NCI-H2107 (cell line): ENCODE results near the gene PASK.
"Not testable (repeated sequence)": the region's sequence is repeated elsewhere in the genome, so short reads cannot be mapped to it uniquely, and the experiment has no call there.

ENCODE experiments used
- DNase-seq: peaks from one replicate; lab custom pipeline; 2025; lab: John Stamatoyannopoulos, UW

Gene PASK

GRCh38 chr2:241104611-241105010 is 44.7 kb downstream of the PASK start:
- DNase-seq = not testable (repeated sequence)

DNA sequence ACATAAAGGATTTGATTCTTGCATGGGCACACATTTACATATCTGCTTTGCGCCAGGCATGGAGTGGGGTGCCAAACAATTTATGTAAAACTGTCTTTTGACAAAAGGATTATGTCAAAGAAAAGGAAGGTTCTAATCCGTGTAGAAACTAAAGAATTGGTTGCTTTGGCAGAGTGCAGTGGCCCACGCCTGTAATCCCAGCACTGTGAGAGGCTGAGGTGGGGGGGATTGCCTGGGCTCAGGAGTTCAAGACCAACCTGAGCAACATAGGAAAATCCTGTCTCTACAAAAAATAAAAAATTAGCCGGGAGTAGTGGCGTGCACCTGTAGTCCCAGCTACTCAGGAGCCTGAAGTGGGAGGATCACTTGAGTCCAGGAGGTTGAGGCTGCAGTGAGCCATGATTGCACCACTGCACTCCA is 46.1 kb downstream of the PASK start:
- no peak for DNase-seq

DNA sequence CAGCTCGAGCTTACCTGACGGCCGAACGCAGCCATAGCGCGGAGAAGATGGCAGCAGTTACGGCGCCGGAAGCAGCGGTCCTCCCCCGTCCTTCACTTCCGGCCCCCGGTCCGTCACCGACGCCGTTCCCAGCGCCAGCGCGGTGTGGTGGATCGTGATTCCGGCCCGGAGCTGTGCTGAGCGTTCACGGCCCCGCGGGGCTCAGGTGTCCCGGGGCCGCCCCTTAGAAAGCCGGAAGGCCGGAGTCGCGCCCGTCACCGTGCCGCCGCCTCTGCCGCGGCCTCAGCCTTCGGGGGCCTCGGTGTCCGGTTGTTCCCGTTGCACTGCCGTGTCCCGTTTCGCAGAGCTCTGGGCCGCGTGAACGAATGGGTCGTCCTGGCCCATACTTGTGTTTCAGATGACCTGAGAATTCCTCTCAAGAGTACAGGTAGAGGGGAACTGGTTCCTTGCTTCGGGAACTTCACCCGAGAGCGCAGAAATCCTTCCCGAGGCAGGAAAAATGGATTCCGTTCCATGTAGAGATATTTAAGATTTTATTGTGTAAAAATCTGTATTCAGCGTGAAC is 47.0 kb downstream of the PASK start, which contains the start of gene MTERF4:
Gene MTERF4 (minus strand): TSS at position 49 of the 565 bp plus-strand sequence. CDS start 14 bp downstream, at position 35.
- peak; percentile 79 for DNase-seq

DNA sequence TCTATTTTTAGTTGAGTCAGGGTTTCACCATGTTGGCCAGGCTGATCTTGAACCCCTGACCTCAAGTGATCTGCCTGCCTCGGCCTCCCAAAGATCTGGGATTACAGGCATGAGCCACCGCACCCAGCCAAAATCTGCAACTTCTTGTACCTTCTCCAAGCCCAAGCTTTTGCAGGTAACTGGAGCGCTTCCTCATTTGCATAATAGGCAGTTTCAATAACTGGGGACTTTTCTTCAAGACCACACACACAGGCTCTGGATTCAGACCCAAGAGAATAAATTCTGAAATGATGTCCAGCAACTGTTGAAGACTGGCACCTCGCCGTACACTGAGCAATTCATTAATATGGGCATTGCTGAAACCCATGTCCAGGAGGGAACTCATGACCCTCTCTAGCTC is 50.0 kb downstream of the PASK start:
- DNase-seq = no peak

- DNase-seq = no peak
Observed at GRCh38 chr2:241096979-241097378, 52.3 kb downstream of the PASK start.

GRCh38 chr2:241095594-241096290 is 53.5 kb downstream of the PASK start:
- no peak for DNase-seq

GRCh38 chr2:241094924-241095420 is 54.3 kb downstream of the PASK start:
- DNase-seq = no peak

- no peak for DNase-seq
Observed at GRCh38 chr2:241094172-241094571, 55.1 kb downstream of the PASK start.

DNA sequence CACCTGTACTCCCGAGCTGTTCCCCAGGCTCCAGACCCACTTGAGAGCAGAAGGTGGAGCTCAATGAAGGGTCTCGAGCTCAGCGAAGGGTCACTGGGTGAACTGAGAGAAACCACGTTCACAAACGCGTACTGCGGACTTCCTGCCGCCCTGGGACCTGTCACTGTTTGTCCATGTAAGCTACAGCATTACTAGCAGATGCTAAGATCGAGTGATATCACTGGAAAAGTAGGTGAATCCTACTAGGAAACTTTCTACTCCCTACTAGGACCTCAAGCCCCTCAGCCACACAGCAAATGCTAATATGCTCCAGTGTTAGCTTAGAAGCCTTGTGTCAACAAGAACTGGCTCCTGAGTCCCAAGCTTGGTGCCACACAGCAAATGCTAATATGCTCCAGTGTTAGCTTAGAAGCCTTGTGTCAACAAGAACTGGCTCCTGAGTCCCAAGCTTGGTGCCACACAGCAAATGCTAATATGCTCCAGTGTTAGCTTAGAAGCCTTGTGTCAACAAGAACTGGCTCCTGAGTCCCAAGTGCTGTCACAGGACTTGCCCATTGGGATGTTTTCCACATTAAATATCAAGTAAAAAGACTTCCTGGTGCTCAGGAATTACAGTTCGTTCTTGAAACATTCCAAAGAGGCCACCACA is 56.0 kb downstream of the PASK start:
- not testable (repeated sequence) for DNase-seq

- no peak for DNase-seq
Observed at GRCh38 chr2:241092677-241093076, 56.6 kb downstream of the PASK start.

DNA sequence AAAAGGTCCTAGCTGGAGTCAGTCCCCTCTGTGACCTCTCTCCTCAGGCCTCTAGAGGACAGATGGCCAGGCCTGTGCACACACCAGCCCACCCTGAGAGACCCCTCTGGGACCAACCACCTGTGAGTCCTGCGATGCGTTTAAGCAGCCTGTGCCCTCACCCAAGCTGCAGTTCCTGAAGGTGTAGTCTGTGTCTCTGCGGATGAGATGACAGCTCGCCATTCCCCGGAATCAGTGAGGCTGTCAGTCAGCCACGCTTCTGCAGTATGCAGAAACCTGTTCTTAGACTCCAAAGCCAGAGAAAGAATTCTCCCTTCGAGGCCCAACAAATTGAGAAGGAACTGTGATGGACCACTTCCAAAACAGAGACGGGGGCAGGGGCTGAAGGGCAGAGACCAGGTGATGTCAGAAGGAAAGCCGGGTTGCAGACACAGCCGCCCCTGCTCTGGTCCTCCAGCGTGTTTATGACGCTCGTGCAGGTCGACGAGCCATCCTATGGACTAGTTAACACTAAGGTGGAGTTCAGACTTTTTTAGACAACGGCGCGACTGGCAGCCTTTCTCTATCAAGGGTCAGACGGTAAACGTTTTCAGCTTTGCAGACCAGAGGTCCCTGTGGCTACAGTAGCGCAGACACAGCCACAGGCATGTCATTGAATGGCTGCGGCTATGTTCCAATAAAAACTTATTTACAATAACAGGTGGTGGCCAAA is 57.4 kb downstream of the PASK start:
- no peak for DNase-seq

GRCh38 chr2:241091201-241091600 is 58.1 kb downstream of the PASK start:
- no peak for DNase-seq

DNA sequence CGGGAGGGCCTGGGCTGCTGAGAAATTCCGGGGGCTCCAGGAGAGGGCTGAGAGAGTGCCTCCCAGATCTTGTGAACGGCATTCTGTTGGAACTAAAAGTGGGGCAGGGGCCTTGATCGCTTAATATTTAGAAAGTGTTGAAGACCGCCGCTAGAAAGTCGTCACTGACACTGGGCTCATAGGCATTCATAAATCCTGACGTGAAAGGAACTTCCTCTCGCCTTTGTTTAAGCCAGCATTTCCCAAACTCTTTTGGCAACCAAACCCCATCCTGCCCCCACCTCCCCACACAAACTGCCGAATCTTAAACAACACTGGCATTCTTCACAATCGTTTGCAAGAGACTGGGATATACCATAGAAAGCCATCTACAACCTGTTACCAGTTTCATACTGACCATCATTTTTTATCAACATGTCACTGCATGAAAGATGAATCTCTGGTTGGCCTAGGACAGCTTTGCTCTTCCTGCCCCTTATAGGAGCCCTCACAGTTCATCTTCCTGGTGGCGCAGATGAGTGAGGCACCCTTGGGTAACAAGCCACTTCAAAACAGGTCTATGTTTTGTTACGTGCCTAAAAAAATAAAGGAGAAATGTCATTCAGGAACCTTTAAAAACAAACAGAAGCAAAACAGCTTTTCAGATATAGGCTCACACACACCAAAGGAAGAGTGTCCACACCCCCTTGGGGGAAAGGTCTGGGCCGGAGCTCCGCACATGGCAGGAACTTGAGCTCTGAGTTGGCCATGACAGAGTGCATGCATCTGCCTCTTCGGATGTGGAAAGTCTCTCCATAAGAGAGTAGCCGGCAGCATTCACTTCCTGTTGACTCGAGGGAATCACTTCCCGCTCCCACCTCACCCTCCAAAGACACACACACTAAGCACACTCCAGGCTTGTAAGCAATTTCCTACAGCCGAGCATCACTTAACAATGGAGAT is 60.2 kb downstream of the PASK start:
- DNase-seq = no peak

- DNase-seq = no peak
Observed at GRCh38 chr2:241088376-241088775, 60.9 kb downstream of the PASK start.

DNA sequence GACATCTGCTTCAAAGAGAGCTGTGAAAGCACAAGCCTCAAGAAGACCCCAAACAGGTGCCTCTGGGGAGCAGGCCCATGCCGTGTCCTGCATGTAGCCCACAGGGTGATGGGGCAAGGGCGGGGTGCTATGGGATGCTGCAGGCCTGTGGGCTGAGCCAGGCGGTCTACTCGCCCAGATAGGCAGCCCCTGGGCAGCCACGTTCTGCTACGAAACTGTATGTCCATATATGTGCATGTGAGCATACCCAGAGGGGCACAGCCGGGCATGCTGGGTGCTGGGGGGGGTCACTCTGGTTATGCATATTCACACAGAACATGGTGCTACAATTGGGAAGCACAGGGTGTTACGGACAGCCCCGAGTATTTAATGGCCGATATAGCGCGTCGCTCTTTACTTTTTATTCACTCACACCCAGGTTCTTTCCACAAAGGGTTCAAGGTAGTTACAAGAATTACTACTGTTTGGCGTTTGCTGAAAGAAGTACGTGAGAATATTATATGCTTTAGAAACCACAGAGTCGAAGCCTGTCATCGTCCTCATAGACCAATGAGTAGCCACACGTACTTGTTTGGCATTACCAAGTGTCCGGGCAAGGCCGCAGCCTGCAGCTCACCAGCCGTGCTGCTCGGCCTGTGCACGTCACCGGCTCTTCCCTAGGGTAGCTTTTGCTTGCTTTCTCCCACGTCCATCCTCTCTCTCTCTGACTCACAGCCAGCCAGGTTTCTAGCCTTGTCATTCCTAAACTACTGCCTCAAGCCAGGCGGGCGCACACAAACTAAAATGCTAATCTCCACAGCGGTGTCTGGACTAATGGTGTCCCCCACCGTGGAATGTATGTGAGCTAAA is 61.6 kb downstream of the PASK start:
- DNase-seq = no peak

DNA sequence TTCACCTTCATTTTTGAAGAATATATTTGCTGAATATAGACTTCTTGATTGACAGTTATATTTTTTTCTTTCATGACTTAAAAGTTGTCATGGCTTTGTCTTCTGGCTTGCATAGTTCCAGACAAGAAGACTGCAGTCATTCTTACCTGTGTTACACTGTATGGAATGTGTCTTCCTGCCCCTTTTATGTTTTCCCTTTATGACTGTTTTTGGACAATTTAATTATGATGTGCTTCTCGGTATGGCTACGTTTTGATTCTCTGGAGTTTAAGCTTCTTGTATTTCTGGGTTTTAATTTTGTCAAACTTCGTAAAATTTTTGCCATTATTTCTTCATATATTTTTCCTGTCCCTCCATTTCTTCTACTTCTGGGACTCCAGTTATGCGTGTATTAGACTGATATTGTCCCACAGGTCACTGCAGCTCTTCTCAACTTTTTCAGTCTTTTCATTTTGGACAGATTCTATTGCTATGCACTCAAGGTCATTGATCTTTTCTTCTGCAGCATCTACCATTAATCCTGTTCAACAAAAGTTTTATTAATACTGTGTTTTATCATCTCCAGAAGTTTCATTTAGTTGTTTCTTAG is 64.3 kb downstream of the PASK start:
- no peak for DNase-seq

- no peak for DNase-seq
Observed at GRCh38 chr2:241083091-241083415, 66.2 kb downstream of the PASK start.

- DNase-seq = no peak
Observed at GRCh38 chr2:241082341-241083090, 66.8 kb downstream of the PASK start.

DNA sequence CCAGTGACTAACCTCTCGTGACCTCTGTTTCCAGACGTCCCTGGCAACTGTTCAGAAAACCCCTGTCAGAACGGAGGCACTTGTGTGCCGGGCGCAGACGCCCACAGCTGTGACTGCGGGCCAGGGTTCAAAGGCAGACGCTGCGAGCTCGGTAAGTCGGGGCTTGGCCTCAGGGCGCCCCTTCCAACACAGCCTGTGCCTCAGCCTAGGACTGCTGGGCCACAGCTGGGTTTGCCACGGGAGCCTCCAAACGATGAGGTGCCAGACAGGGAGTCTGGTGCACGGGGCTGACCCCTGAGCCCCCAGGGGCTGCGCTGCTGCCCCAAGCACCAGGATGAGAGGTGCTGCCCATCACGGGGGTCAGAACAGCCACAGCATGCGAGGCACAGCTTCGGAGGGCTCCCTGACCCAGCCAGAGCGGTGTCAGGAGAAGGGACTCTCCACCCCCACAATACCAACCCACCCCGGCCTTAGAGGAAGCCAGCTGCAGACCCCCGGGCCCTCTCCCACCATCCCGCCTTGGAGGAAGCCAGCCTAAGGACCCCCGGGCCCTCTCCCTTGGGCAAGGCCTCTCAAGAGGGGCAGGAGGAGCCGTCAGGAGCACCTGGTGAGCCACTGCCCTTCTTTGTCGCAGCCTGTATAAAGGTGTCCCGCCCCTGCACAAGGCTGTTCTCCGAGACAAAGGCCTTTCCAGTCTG is 67.5 kb downstream of the PASK start:
- no peak for DNase-seq
